ENCODE measurements around the gene ATP8A2.

ATP8A2 gene

GRCh38 chr13:25447396-25447795 lies 75.6 kb downstream of the ATP8A2 start:
- no peak overlapping the region for H3K4me3 ChIP-seq (replicated peaks; ENCODE audit: low read depth, low read length)
- DNase-seq (ENCODE audit: low read depth): no peak
- no peak for TF ChIP-seq CTCF (IDR thresholded peaks at IDR 0.05; ENCODE audit: low read length, missing control alignments)

GRCh38 chr13:25453850-25454365 lies 82.1 kb downstream of the ATP8A2 start:
- DNase-seq (ENCODE audit: low read depth): no peak
- no peak for TF ChIP-seq CTCF (IDR thresholded peaks at IDR 0.05; ENCODE audit: low read length, missing control alignments)
- H3K4me3 ChIP-seq (replicated peaks; ENCODE audit: low read depth, low read length): no peak overlapping the region

- no peak for TF ChIP-seq CTCF (IDR thresholded peaks at IDR 0.05; ENCODE audit: low read length, missing control alignments)
- H3K4me3 ChIP-seq (replicated peaks; ENCODE audit: low read depth, low read length): no peak overlapping the region
- DNase-seq (ENCODE audit: low read depth): no peak
Observed at GRCh38 chr13:25455146-25455545, 83.4 kb downstream of the ATP8A2 start.

- TF ChIP-seq CTCF (IDR thresholded peaks at IDR 0.05; ENCODE audit: low read length, missing control alignments): no peak
- H3K4me3 ChIP-seq (replicated peaks; ENCODE audit: low read depth, low read length): no peak overlapping the region
- no peak for DNase-seq (ENCODE audit: low read depth)
Observed at GRCh38 chr13:25457566-25457965, 85.8 kb downstream of the ATP8A2 start.

GRCh38 chr13:25462301-25463125 lies 90.7 kb downstream of the ATP8A2 start:
- no peak for DNase-seq (ENCODE audit: low read depth)
- no peak overlapping the region for H3K4me3 ChIP-seq (replicated peaks; ENCODE audit: low read depth, low read length)
- no peak for TF ChIP-seq CTCF (IDR thresholded peaks at IDR 0.05; ENCODE audit: low read length, missing control alignments)

- no peak overlapping the region for H3K4me3 ChIP-seq (replicated peaks; ENCODE audit: low read depth, low read length)
- no peak for DNase-seq (ENCODE audit: low read depth)
- TF ChIP-seq CTCF (IDR thresholded peaks at IDR 0.05; ENCODE audit: low read length, missing control alignments): no peak
Observed at GRCh38 chr13:25463496-25463895, 91.7 kb downstream of the ATP8A2 start.

- H3K4me3 ChIP-seq (replicated peaks; ENCODE audit: low read depth, low read length): no peak overlapping the region
- DNase-seq (ENCODE audit: low read depth): no peak
Observed at GRCh38 chr13:25466880-25467279, 95.1 kb downstream of the ATP8A2 start.

More at GRCh38 chr13:25466880-25467279, 95.1 kb downstream of the ATP8A2 start:
- no peak for TF ChIP-seq CTCF (IDR thresholded peaks at IDR 0.05; ENCODE audit: low read length, missing control alignments)
